Trophoblast cell (in vitro differentiated cells and primary cell): ENCODE results near the gene ZNF865.

Experiments used
- DNase-seq, 2 donors: peaks; one replicate each; pipeline ENCODE4 v3.0.0-alpha.2; 2016
- H2AFZ ChIP-seq: 2 replicates; pipeline ENCODE4 v1.6.1; 2013; ENCODE audit warnings: low read length, moderate library complexity, mild to moderate bottlenecking; ENCODE audit not compliant: insufficient read depth, poor library complexity
- H2AK5ac ChIP-seq: 2 replicates; pipeline ENCODE4 v1.6.1; 2013; ENCODE audit warnings: mild to moderate bottlenecking, low read length
- H2BK120ac ChIP-seq: 2 replicates; pipeline ENCODE4 v1.6.1; 2013; ENCODE audit warnings: low read length, mild to moderate bottlenecking, moderate library complexity; ENCODE audit not compliant: insufficient read depth, poor library complexity
- H2BK12ac ChIP-seq: 2 replicates; pipeline ENCODE4 v1.6.1; 2013; ENCODE audit warnings: mild to moderate bottlenecking, low read length, moderate library complexity
- H2BK5ac ChIP-seq: 2 replicates; pipeline ENCODE4 v1.6.1; 2013; ENCODE audit warnings: low read length, low read depth, moderate library complexity, mild to moderate bottlenecking; ENCODE audit not compliant: poor library complexity
- H3K14ac ChIP-seq: 2 replicates; pipeline ENCODE4 v1.6.1; 2013; ENCODE audit warnings: mild to moderate bottlenecking, low read length
- H3K18ac ChIP-seq: 2 replicates; pipeline ENCODE4 v1.6.1; 2013; ENCODE audit warnings: mild to moderate bottlenecking, low read length
- H3K23ac ChIP-seq: 2 replicates; pipeline ENCODE4 v1.6.1; 2013; ENCODE audit warnings: low read length
- H3K27ac ChIP-seq: 2 replicates; pipeline ENCODE4 v1.5.1; 2013; ENCODE audit warnings: low read depth, mild to moderate bottlenecking, inconsistent platforms, low read length, moderate library complexity
- H3K27me3 ChIP-seq: 2 replicates; pipeline ENCODE4 v1.6.1; 2013; ENCODE audit warnings: inconsistent platforms, mild to moderate bottlenecking, low read length, moderate library complexity; ENCODE audit not compliant: insufficient read depth
- H3K36me3 ChIP-seq, 2 experiments: 1 replicate in 1 of 2; 2 replicates in 1 of 2; pipeline ENCODE4 v1.6.1; 2013; ENCODE audit warnings: low read length in 2 of 2, mild to moderate bottlenecking in 2 of 2, moderate library complexity in 1 of 2; ENCODE audit not compliant: insufficient read depth in 2 of 2, control insufficient read depth in 1 of 2
- H3K4ac ChIP-seq: 2 replicates; pipeline ENCODE4 v1.6.1; 2013; ENCODE audit warnings: low read depth, mild to moderate bottlenecking, low read length, moderate library complexity
- H3K4me1 ChIP-seq, 2 experiments: 1 replicate in 1 of 2; 2 replicates in 1 of 2; pipeline ENCODE4 v1.6.1; 2013; ENCODE audit warnings: low read length in 2 of 2, mild to moderate bottlenecking in 2 of 2, moderate library complexity in 1 of 2; ENCODE audit not compliant: insufficient read depth in 2 of 2, control insufficient read depth in 1 of 2
- H3K4me2 ChIP-seq: 2 replicates; pipeline ENCODE4 v1.6.1; 2013; ENCODE audit warnings: inconsistent platforms, mild to moderate bottlenecking, low read length, moderate library complexity
- H3K4me3 ChIP-seq: 2 replicates; pipeline ENCODE4 v1.5.1; 2013; ENCODE audit warnings: mild to moderate bottlenecking, low read depth, low read length, inconsistent platforms
- H3K79me1 ChIP-seq: one replicate; pipeline ENCODE4 v1.6.1; 2013; ENCODE audit warnings: low read length
- H3K79me2 ChIP-seq: 2 replicates; pipeline ENCODE4 v1.6.1; 2013; ENCODE audit warnings: low read length, mild to moderate bottlenecking; ENCODE audit not compliant: control insufficient read depth, insufficient read depth, poor library complexity
- H3K9ac ChIP-seq: 2 replicates; pipeline ENCODE4 v1.6.1; 2013; ENCODE audit warnings: mild to moderate bottlenecking, low read length
- H3K9me3 ChIP-seq: 2 replicates; pipeline ENCODE4 v1.6.1; 2013; ENCODE audit warnings: low read depth, mild to moderate bottlenecking, control low read depth, inconsistent platforms, low read length; ENCODE audit not compliant: insufficient read depth
- H4K12ac ChIP-seq: 2 replicates; pipeline ENCODE4 v1.6.1; 2013; ENCODE audit warnings: low read depth, mild to moderate bottlenecking, low read length, moderate library complexity
- H4K8ac ChIP-seq: 2 replicates; pipeline ENCODE4 v1.6.1; 2013; ENCODE audit warnings: low read depth, mild to moderate bottlenecking, low read length, moderate library complexity
- H4K91ac ChIP-seq: one replicate; pipeline ENCODE4 v1.6.1; 2013; ENCODE audit warnings: low read depth, mild to moderate bottlenecking, low read length, moderate library complexity
- WGBS: extraction: QIAGEN DNeasy Blood & Tissue Kit; methylation state at CpG from one replicate; pipeline ENCODE4 v1.1.7; 2013; ENCODE audit warnings: missing lambda C conversion rate; ENCODE audit not compliant: insufficient read length, insufficient coverage; ENCODE audit errors: extremely low coverage; 5-methylcytosine and 5-hydroxymethylcytosine counted together

Gene ZNF865

GRCh38 chr19:55635856-55636440 lies 30.5 kb downstream of the ZNF865 start:
- no peak overlapping the region for H4K12ac ChIP-seq
- H3K14ac ChIP-seq = no peak overlapping the region
- H2BK120ac ChIP-seq = no peak overlapping the region
- H3K27me3 ChIP-seq = no peaks in the 10 kb centered on the region
- H3K9ac ChIP-seq = peak overlapping the region; percentile 35
- H4K8ac ChIP-seq = peak overlapping the region; percentile 49
- H3K36me3 ChIP-seq = peaks cover 4 to 7% of the 10 kb centered on the region in 2 experiments
- peak overlapping the region; percentile 73 for H3K4me2 ChIP-seq
- peak overlapping the region; percentile 95 for H3K4ac ChIP-seq
- H3K79me1 ChIP-seq = peaks cover 10% of the 10 kb centered on the region
- no peak for DNase-seq
- peaks cover 18 to 21% of the 10 kb centered on the region in 2 experiments for H3K4me1 ChIP-seq
- H3K23ac ChIP-seq = no peak overlapping the region
- no CpG with 5 or more reads among the region's 7 CpGs for WGBS
- peaks cover 15% of the 10 kb centered on the region for H3K79me2 ChIP-seq
- peak overlapping the region; percentile 3 for H2BK12ac ChIP-seq
- H4K91ac ChIP-seq = no peak overlapping the region
- H3K27ac ChIP-seq = no peak overlapping the region
- H2AK5ac ChIP-seq = no peak overlapping the region
- H3K18ac ChIP-seq = no peak overlapping the region
- H2AFZ ChIP-seq = no peak overlapping the region
- H3K9me3 ChIP-seq = no peaks in the 10 kb centered on the region
- no peak overlapping the region for H2BK5ac ChIP-seq
- no peak overlapping the region for H3K4me3 ChIP-seq

DNA sequence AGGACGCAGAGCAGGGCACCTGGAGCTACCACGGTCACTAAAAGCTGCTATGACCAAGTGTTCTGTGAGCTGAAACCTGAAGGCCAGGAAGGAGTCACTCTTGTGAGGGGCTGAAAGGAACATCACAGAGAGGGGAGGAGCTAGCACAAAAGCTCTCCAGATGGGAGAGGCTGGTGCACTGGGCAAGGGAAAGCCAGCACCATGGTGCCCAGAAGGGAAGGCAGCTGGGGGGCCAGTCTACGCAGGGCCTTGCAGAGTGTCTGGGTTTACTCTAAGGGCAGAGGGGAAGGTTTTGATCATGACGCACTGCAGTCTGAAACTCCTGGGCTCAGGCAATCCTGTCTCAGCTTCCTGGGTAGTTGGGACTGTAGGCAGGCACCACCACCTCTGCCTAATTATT lies 31.3 kb downstream of the ZNF865 start:
- H3K4me2 ChIP-seq = no peak overlapping the region
- H3K14ac ChIP-seq = no peak overlapping the region
- H3K9me3 ChIP-seq = no peaks in the 10 kb centered on the region
- no peak for DNase-seq
- H4K8ac ChIP-seq = no peak overlapping the region
- H3K79me1 ChIP-seq = peaks cover 17% of the 10 kb centered on the region
- peaks cover 19% of the 10 kb centered on the region for H3K79me2 ChIP-seq
- peak overlapping the region; percentile 43 for H4K12ac ChIP-seq
- H3K27ac ChIP-seq = no peak overlapping the region
- H3K4ac ChIP-seq = peak overlapping the region; percentile 13
- no peak overlapping the region for H3K9ac ChIP-seq
- peaks cover 4 to 7% of the 10 kb centered on the region in 2 experiments for H3K36me3 ChIP-seq
- H3K4me1 ChIP-seq = peaks cover 18 to 21% of the 10 kb centered on the region in 2 experiments
- no peak overlapping the region for H2BK5ac ChIP-seq
- H4K91ac ChIP-seq = no peak overlapping the region
- no peak overlapping the region for H2AFZ ChIP-seq
- H2BK120ac ChIP-seq = no peak overlapping the region
- H3K23ac ChIP-seq = no peak overlapping the region
- no peaks in the 10 kb centered on the region for H3K27me3 ChIP-seq
- H3K18ac ChIP-seq = no peak overlapping the region
- no peak overlapping the region for H2BK12ac ChIP-seq
- no peak overlapping the region for H2AK5ac ChIP-seq
- no peak overlapping the region for H3K4me3 ChIP-seq
- WGBS = no CpG with 5 or more reads among the region's 4 CpGs

- no peak for DNase-seq
- Histone ChIP-seq H3K79me2 (peaks cover 19% of the 10 kb centered on the region), H3K4me1 (peaks cover 19 to 24% of the 10 kb centered on the region in 2 experiments), H3K9me3 (no peaks in the 10 kb centered on the region), H3K36me3 (peaks cover 4 to 7% of the 10 kb centered on the region in 2 experiments), H4K8ac (no peak overlapping the region), H3K14ac (no peak overlapping the region), H2BK120ac (no peak overlapping the region), H4K12ac (no peak overlapping the region), H3K4me3 (no peak overlapping the region), H3K27me3 (no peaks in the 10 kb centered on the region), H2AFZ (no peak overlapping the region), H2BK5ac (no peak overlapping the region), H3K9ac (no peak overlapping the region), H3K4me2 (no peak overlapping the region), H3K27ac (no peak overlapping the region), H3K79me1 (peaks cover 18% of the 10 kb centered on the region), H2AK5ac (no peak overlapping the region), H2BK12ac (no peak overlapping the region), H4K91ac (no peak overlapping the region), H3K4ac (no peak overlapping the region), H3K18ac (no peak overlapping the region), H3K23ac (no peak overlapping the region)
- no CpG with 5 or more reads among the region's 11 CpGs for WGBS
These were observed 32.1 kb downstream of the ZNF865 start for GRCh38 chr19:55637534-55637933.

DNA sequence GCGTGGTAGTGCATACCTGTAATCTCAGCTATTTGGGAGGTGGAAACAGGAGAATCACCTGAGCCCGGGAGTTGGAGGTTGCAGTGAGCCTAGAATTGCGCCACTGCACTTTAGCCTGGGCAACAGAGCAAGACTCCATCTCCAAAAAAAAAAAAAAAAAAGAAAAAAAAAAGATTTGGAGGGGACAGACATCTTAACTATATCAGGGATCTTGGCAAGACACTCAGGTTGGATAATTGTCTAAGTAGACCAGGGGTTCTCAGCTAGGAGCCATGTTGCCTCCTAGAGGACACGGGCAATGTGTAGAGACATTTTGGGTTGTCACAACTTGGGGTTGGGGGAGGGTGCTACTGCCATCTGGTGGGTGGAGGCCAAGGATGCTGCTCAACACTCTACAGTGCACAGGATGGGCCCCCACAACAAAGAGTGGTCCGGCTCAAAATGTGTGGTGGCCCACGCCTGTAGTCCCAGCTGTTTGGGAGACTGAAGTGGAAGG lies 33.5 kb downstream of the ZNF865 start:
- Histone ChIP-seq H2AK5ac (no peak overlapping the region), H3K79me1 (peaks cover 25% of the 10 kb centered on the region), H4K91ac (no peak overlapping the region), H3K4me3 (no peak overlapping the region), H2AFZ (no peak overlapping the region), H3K9ac (no peak overlapping the region), H3K4ac (no peak overlapping the region), H2BK120ac (no peak overlapping the region), H3K9me3 (no peaks in the 10 kb centered on the region), H4K8ac (no peak overlapping the region), H3K36me3 (peaks cover 4 to 7% of the 10 kb centered on the region in 2 experiments), H3K79me2 (peaks cover 25% of the 10 kb centered on the region), H3K14ac (no peak overlapping the region), H4K12ac (peak overlapping the region; percentile 33), H3K4me2 (no peak overlapping the region), H3K27me3 (no peaks in the 10 kb centered on the region), H3K23ac (no peak overlapping the region), H3K27ac (no peak overlapping the region), H2BK5ac (no peak overlapping the region), H2BK12ac (no peak overlapping the region), H3K4me1 (peaks cover 24 to 31% of the 10 kb centered on the region in 2 experiments), H3K18ac (no peak overlapping the region)
- no CpG with 5 or more reads among the region's 6 CpGs for WGBS
- DNase-seq = peak in 1 of 2 donors; percentile 43
